HEK293 (cell line): ENCODE measurements around the gene HOXB7.

Experiments used
- ELK4 ChIP-seq: IDR thresholded peaks from 2 replicates; pipeline ENCODE4 v1.6.1; 2011; ENCODE audit warnings: mild to moderate bottlenecking, low read depth, low read length, borderline replicate concordance
- ZNF830 ChIP-seq: fragments of 450-650 bp; IDR thresholded peaks from 2 replicates; pipeline ENCODE4 v1.5.0; 2018; ENCODE audit warnings: missing biosample characterization, missing genetic modification characterization, low read depth, mild to moderate bottlenecking, moderate library complexity
- ZSCAN16 ChIP-seq: fragments of 450-650 bp; formaldehyde crosslinking; IDR thresholded peaks from 2 replicates; pipeline ENCODE4 v1.5.1; 2016; ENCODE audit warnings: missing biosample characterization, missing genetic modification characterization

GRCh38 chr17:48633266-48633677 lies 22.5 kb upstream of the HOXB7 start:
- TF ChIP-seq ZSCAN16 (tag by site-specific recombination) (no peak), ELK4 (no peak), ZNF830 (no peak)
